HG03108 (cell line): ENCODE measurements around the gene CTXND1.
"Not testable (repeated sequence)": the region's sequence is repeated elsewhere in the genome, so short reads cannot be mapped to it uniquely, and the experiment has no call there.

ENCODE experiments used
- ATAC-seq: cut with Tn5 transposase; IDR thresholded peaks from one replicate; pipeline ENCODE4 v1.9.1; 2021; ENCODE audit warnings: moderate library complexity; ENCODE audit not compliant: unreplicated experiment

Gene CTXND1

DNA sequence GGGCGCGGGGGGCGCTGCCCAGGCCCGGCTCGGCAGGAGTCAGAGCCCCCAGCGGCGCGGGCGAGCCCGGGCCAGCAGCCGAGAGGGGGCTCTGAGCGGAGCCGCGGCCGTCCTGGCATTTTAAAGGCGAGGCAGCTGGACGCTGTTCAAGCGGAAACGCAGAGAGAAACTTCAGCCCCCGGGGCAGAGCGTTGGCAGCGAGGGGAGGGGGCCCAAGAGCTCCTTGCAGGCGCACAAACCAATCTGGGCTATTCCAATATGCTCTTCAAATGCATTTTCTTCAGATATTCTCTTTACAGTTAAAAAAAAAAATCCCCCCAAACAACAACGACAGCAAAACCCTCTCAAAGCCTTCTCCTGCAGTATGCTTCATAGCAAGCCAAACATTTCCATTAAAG, at the start of gene CTXND1:
Gene CTXND1 (minus strand): TSS at position 93 of the 398 bp plus-strand sequence. CDS start 50,264 bp downstream, outside the sequence.
- no peak for ATAC-seq

DNA sequence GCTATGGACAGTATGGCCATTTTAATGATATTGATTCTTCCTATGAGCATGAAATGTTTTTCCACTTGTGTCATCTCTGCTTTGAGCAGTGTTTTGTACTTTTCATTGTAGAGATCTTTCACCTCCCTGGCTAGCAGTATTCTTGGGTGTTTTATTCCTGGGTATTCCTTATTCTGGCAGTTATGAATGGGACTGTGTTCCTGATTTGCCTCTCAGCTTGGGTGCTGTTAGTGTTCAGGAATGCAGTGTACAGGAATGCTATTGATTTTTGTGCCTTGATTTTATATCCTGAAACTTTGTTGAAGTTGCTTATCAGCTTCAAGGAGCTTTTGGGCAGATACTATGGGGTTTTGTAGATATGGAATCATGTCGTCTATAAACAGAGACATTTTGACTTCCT, 49.5 kb upstream of the CTXND1 start:
- ATAC-seq: no peak

GRCh38 chr15:80295777-80296176, 43.8 kb upstream of the CTXND1 start:
- not testable (repeated sequence) for ATAC-seq

GRCh38 chr15:80292079-80292478, 40.1 kb upstream of the CTXND1 start:
- ATAC-seq: no peak

- ATAC-seq: not testable (repeated sequence)
These were observed 38.9 kb upstream of the CTXND1 start for GRCh38 chr15:80290891-80291290.

DNA sequence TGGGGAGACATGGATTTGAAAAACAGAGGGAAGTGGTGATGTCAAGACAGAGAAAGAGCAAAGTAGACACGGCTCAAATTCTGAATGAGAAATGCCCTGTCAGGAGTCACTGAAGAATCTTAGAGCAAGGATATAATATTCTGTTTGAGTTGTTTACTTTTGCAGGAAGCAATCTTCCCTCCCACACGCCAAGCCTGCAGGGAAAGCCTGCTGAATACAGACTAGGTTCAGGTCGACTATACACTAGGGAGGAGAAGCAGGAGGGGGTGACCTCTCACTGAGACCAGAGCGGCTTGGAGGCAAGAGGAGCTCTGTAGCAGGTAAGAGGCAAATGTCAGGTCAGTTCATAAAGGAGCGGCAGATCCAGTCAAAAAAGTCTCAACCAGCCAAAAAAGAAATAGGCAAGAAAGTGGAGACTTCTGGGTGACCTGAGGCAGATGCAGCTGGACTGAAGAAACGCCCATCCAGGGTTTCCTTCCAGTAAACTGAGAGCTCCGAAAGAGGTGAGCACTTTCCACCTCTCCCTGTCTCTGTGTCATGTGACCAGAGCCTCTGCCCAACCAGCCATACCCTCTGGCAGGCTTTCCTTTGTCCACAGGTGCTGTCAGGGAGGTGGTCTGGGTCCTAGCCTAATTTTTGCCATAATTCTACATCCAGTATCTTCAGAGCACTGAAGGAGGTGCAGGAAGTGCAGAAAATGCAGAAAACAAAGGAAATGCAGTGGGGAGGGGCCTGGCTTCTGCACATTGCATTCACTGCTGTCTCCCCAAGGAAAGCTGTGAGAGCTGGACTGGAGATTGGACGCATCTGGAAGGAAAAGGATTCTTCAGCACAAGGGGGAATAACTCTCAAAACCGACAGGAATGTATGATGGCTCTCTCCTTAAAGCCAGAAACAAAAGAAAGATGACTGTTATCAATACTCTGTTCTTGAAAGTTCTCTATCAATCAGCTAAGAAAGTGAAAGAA, 37.8 kb upstream of the CTXND1 start:
- ATAC-seq: no peak

- no peak for ATAC-seq
These were observed 36.1 kb upstream of the CTXND1 start for GRCh38 chr15:80288131-80288530.

- ATAC-seq: no peak
These were observed 34.0 kb upstream of the CTXND1 start for GRCh38 chr15:80286055-80286454.

DNA sequence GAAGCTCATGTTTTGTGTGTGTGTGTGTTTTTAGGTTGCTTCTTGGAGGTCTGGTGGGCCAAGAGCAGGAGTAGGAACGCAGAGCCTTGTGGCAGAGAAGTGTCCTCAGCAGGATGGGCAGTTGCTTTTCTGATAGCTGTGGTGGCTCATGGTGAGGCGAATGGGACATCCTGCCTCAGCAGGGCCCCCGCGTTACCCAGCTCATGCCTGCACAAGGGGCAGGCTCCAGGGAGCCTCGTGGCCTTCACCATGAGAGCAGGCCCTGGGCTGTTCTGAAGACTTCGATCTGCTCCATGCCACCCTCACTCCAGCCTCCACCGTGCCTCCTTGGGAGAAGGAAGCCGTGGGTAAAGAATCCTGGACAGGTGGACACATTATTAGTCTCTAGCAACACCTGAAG, 33.4 kb upstream of the CTXND1 start:
- ATAC-seq: no peak

GRCh38 chr15:80283531-80283930, 31.5 kb upstream of the CTXND1 start:
- ATAC-seq: no peak

- ATAC-seq: no peak
These were observed 25.1 kb upstream of the CTXND1 start for GRCh38 chr15:80277147-80277546.

- ATAC-seq: no peak
These were observed 23.9 kb upstream of the CTXND1 start for GRCh38 chr15:80275961-80276360.

DNA sequence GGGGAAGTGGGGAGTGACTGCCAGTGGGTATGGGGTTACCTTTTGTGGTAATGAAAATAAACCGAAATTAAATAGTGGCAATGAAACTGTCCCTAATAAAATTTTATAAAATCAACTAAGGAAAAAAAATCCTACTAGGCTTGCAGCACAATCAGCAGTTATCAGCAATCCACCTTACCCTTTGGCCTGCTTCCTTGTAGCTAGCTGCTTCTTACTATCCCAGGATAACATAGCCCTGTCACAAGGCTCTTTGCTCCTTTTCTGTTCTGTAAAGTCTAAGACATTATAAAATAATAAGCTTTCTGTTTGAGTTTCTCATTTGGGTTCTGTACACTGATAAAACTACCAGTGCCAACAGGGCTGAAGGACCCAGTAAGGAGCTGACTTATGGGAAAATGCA, 23.0 kb upstream of the CTXND1 start:
- no peak for ATAC-seq

- no peak for ATAC-seq
These were observed 22.5 kb upstream of the CTXND1 start for GRCh38 chr15:80274554-80274953.

DNA sequence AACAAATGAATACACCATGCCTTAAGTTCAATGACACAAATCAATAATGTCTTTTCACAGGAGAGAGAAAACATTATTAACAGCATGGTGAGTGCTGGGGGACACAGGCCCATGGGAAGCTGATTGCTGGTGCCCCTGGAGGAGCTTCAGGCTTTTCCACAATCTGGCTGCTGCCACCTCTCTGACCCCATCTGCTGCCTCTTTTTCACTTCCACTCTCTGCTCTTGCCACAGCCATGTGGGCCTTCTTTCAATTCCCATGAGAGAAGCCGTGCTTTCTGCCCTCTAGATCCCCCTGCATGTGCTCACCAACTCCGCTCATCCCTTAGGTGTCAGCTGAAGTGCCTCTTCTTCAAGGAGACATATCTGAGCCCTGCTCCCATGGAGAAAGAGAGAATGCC, 21.0 kb upstream of the CTXND1 start:
- ATAC-seq: no peak

DNA sequence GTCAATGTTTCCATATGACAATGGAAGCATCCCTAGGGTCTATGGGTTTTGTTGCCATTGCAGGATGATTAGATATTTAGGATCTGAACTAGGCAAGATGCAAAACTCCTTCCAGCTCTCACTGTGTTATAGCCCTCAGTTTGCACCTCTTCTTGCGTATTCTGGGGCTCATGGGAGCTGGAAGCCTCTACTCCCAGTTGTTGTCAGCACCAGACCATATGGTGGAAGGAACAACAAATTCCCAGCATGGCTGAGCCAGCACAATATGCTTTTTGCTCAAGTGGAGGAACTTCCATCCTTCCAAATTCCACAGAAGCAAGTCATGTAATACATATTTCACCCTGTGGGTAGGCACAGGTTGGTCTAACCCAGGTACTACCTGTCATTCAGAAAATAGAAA, 18.5 kb upstream of the CTXND1 start:
- ATAC-seq: no peak

GRCh38 chr15:80268101-80268500, 16.1 kb upstream of the CTXND1 start:
- no peak for ATAC-seq

GRCh38 chr15:80267658-80268057, 15.6 kb upstream of the CTXND1 start:
- ATAC-seq: no peak

DNA sequence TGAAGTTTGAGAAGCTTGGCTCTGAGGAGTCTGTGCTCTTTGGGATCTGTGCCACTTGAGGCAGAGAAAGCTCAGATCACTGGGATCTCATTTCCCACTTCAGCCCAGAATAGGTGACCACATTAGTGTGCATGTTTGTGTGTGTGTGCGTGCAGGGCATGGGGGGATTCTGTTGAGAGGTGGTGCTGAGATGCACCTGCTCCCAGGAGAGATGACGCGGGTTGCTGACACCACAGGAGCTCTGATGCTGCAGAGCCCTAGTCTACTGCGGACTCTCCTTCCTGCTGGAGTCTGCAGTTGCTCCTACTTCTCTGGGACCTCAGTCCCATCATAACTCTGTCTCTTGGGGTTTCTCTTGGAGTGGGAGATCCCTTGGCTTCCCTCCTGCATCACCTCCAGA, 14.7 kb upstream of the CTXND1 start:
- no peak for ATAC-seq

GRCh38 chr15:80266113-80266512, 14.1 kb upstream of the CTXND1 start:
- ATAC-seq: no peak

DNA sequence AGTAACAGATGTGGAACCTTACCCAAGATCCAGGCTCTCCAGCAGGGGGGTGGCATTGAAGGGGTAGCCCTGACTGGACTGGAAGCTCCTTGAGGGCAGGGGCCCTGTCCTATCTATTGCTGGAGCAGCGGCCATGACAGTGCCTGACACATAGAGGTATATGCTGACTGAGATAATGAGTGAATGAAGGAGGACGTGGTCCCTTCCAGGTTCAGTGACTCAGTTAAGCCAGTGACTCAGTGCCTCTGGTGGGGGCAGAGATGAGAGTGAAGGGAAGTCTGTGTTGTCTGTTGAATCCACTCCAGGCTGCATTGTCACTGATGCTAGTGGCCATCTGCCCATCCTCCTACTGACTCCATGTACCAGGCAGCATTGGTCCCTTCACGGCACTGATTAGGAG, 13.0 kb upstream of the CTXND1 start:
- ATAC-seq: no peak

- no peak for ATAC-seq
These were observed 12.0 kb upstream of the CTXND1 start for GRCh38 chr15:80264031-80264430.

- ATAC-seq: no peak
These were observed 8.5 kb upstream of the CTXND1 start for GRCh38 chr15:80260551-80260950.
